Measurements from ENCODE around the gene SF3A1. TPM values are rescaled to one million over a fixed set of nuclear protein-coding genes. Genes with fewer than 3 reads are reported as not detected.

SF3A1 gene
- total and polyA plus RNA-seq, 2 donors (not counting 3 experiments of a cell fraction or from before 2014, with no cell fraction given) = 60.2 to 187 TPM

DNA sequence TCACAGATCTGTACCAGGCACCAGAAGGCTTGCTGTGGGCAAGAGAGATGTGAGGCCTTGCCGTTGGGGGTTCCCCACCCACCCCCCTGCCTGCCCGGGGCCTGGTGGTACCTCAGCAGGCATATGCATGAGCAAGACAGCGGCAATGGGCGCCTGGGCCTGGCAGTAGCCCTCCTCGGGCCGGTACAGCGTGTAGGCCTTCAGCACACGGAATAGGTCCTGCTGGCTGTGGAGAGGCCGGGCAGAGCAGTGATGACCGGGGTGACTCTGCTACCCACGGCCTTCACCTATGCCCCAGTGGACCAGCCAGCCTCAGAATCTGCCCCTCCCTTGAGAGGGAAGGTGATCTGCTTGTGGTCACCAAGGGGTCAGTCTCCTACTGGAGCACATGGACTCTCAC, 61.9 kb downstream of the SF3A1 start:
- H3K79me2 ChIP-seq (ENCODE audit: control insufficient read depth, insufficient read depth, low read length) = no peaks in the 10 kb centered on the region
- H3K9me1 ChIP-seq (replicated peaks; ENCODE audit: control insufficient read depth, extremely low read depth, insufficient read depth, low read length) = no peaks in the 10 kb centered on the region
- no peaks in the 10 kb centered on the region for H3K27me3 ChIP-seq (ENCODE audit: control insufficient read depth in 2 of 2, insufficient read depth in 2 of 2, low read length in 2 of 2)
- CTCF ChIA-PET = no interaction called here
- peaks cover 17% of the 10 kb centered on the region for H3K4me1 ChIP-seq (ENCODE audit: control insufficient read depth, extremely low read depth, insufficient read depth, low read length)
- no peaks in the 10 kb centered on the region for H3K9me3 ChIP-seq (replicated peaks; ENCODE audit: control insufficient read depth, insufficient read depth, low read length)
- no peak overlapping the region for H3K4me3 ChIP-seq (replicated peaks in 1 of 3; ENCODE audit: insufficient read depth in 1 of 3, low read depth in 1 of 3, low read length in 3 of 3)
- no peak overlapping the region for H3K27ac ChIP-seq (ENCODE audit: insufficient read depth, low read depth, low read length)
- DNase-seq (ENCODE audit: low read depth, low spot score) (no peak), FAIRE-seq (no peak)
- intact Hi-C loops (cut with micrococcal nuclease) (no loop called here), dilution Hi-C loops (cut with MboI; ENCODE audit: extremely low pct_ligation_motif_present, low sequenced_read_pairs) (no loop called here)
- no peaks in the 10 kb centered on the region for H4K20me1 ChIP-seq (replicated peaks; ENCODE audit: control insufficient read depth, extremely low read depth, insufficient read depth, low read length)
- no peak overlapping the region for H3K9ac ChIP-seq (replicated peaks; ENCODE audit: extremely low read depth, insufficient read depth, low read length)
- no peak overlapping the region for H2AFZ ChIP-seq (ENCODE audit: low read depth, low read length)
- no peak overlapping the region for H3K4me2 ChIP-seq (ENCODE audit: insufficient read depth, low read length)
- TF ChIP-seq, protein P1, sequence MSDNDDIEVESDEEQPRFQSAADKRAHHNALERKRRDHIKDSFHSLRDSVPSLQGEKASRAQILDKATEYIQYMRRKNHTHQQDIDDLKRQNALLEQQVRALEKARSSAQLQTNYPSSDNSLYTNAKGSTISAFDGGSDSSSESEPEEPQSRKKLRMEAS (IDR thresholded peaks at IDR 0.05; ENCODE audit: insufficient read depth, insufficient read length) = no peak
- TF ChIP-seq JUN (IDR thresholded peaks at IDR 0.05; ENCODE audit: borderline replicate concordance, insufficient read depth, insufficient read length, low read depth) = no peak
- no peak for TF ChIP-seq GATA2 (IDR thresholded peaks at IDR 0.05; ENCODE audit: insufficient read depth, insufficient read length, low read depth, low read length)
- no peak for TF ChIP-seq FOS (IDR thresholded peaks at IDR 0.05; ENCODE audit: borderline replicate concordance, insufficient read depth, low read length)
- TF ChIP-seq POLR2AphosphoS5 (IDR thresholded peaks at IDR 0.05; ENCODE audit: insufficient read depth, low read depth, low read length) = no peak
- TF ChIP-seq, protein P2, sequence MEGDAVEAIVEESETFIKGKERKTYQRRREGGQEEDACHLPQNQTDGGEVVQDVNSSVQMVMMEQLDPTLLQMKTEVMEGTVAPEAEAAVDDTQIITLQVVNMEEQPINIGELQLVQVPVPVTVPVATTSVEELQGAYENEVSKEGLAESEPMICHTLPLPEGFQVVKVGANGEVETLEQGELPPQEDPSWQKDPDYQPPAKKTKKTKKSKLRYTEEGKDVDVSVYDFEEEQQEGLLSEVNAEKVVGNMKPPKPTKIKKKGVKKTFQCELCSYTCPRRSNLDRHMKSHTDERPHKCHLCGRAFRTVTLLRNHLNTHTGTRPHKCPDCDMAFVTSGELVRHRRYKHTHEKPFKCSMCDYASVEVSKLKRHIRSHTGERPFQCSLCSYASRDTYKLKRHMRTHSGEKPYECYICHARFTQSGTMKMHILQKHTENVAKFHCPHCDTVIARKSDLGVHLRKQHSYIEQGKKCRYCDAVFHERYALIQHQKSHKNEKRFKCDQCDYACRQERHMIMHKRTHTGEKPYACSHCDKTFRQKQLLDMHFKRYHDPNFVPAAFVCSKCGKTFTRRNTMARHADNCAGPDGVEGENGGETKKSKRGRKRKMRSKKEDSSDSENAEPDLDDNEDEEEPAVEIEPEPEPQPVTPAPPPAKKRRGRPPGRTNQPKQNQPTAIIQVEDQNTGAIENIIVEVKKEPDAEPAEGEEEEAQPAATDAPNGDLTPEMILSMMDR (IDR thresholded peaks at IDR 0.05; ENCODE audit: extremely low read depth in 1 of 2, insufficient read depth in 1 of 2, low read depth in 1 of 2, low read length in 2 of 2) = no peak
- TF ChIP-seq MYC (IDR thresholded peaks at IDR 0.05; ENCODE audit: low read depth, low read length) = no peak
- TF ChIP-seq EZH2 (IDR thresholded peaks at IDR 0.05; ENCODE audit: borderline replicate concordance, low read depth, low read length, severe bottlenecking) = no peak
- H3K36me3 ChIP-seq (ENCODE audit: control insufficient read depth in 2 of 2, extremely low read depth in 1 of 2, insufficient read depth in 2 of 2, low read length in 2 of 2) = peaks cover 0 to 30% of the 10 kb centered on the region in 2 experiments
- BruUV-seq (replicated peaks) = no TSS peak
- POLR2A ChIA-PET = no interaction called here
